ENCODE data around the gene TMEM270. TPM values are rescaled to one million over a fixed set of nuclear protein-coding genes. Genes with fewer than 3 reads are reported as not detected.

Gene TMEM270, protein sequence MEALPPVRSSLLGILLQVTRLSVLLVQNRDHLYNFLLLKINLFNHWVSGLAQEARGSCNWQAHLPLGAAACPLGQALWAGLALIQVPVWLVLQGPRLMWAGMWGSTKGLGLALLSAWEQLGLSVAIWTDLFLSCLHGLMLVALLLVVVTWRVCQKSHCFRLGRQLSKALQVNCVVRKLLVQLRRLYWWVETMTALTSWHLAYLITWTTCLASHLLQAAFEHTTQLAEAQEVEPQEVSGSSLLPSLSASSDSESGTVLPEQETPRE
- not detected in 2 replicates for total RNA-seq

DNA sequence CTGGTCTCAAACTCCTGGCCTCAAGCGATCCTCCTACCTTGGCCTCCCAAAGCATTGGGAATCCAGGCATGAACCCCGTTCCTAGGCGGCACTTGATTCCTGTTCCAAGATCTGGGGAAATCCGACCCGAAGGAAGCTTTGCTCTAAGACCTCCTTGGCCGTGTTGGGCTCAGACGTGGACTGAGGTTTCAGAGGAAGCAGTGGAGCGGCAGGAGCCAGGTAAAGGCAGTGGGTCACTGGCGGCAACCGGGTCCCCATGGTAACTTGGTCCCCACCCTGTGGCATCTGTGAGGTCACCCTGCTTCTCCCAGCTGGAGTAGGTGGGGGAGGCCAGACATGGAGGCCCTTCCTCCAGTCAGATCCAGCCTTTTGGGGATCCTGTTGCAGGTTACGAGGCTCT is at the start of gene TMEM270:
Gene TMEM270, plus strand, starts transcription at position 301 of the 400 bp plus-strand sequence. Its CDS starts 36 bp downstream, at position 337.

DNA sequence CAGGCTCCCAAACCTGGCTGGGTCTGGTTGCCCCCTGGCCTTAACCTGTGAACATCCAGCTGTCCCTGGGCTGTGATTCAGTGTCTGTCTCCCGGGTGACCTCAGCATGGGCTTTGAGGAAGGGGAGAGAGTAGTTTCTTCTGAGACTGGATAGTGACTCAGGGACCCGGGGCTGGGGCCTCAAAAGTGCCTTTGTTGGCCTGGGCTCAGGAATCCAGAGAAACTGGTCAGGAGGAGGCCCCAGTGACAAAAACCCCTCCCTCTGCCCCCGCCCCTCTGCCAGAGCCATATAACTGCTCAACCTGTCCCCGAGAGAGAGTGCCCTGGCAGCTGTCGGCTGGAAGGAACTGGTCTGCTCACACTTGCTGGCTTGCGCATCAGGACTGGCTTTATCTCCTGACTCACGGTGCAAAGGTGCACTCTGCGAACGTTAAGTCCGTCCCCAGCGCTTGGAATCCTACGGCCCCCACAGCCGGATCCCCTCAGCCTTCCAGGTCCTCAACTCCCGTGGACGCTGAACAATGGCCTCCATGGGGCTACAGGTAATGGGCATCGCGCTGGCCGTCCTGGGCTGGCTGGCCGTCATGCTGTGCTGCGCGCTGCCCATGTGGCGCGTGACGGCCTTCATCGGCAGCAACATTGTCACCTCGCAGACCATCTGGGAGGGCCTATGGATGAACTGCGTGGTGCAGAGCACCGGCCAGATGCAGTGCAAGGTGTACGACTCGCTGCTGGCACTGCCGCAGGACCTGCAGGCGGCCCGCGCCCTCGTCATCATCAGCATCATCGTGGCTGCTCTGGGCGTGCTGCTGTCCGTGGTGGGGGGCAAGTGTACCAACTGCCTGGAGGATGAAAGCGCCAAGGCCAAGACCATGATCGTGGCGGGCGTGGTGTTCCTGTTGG is 30.0 kb upstream of the TMEM270 start, which contains the start of gene CLDN4:
Gene CLDN4, plus strand, starts transcription at position 316 of the 903 bp plus-strand sequence. Its CDS starts 206 bp downstream, at position 522.

DNA sequence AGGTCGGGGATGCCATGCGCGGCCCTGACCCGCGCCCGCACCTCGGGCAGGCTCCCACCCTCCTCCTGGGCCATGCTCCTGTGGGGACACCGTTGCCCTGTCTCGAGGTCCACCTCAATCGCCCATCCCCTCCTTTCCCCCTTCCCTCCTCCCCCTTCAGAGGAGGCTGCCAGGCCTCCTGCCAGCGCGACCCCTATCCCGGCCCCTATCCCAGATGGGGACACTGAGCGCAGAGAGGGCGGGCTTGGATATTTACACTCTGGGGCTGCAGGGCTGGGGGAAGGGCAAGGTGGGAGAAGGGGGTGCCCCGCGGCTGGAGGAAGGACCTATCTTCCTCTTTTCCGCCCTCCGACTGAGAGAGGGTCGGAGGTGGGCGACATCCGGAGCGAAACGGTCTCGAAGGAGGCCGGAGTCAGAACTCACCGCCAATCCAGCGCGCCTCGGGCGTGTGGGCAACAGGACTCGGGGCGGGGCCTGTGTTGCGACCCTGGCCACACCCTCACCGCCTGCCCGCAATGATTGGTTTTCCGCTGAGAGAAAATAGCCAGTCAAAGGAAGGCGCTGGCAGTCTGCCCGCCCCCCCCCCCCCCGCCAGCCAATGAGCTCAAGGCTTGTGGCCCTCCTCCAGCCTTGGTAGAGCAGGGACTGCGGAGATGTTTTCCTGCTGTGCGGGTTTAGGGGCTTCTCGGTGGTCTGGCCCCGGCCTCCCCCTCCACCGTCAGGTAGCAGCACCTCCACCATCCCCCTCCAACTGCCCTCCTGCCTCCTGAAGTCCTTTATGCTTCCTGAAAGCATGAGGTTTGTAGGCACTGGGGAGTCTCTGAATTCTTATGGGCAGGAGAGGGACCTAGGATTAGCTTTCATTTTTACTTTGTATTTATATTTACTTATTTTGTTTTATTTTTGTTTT is 18.6 kb upstream of the TMEM270 start, which contains the start of gene METTL27:
Gene METTL27, minus strand, starts transcription at position 450 of the 910 bp plus-strand sequence. Its CDS starts 376 bp downstream, at position 74.

Other genes with a start within 250 kb of the TMEM270 start
- 0.03 and 0.39 TPM in 2 replicates for gene MLXIPL, start 236.6 kb upstream of the TMEM270 start, total RNA-seq
- 4.1 and 5.7 TPM in 2 replicates for gene VPS37D, start 193.3 kb upstream of the TMEM270 start, total RNA-seq
- 3.0 and 3.5 TPM in 2 replicates for gene DNAJC30, start 177.7 kb upstream of the TMEM270 start, total RNA-seq
- gene BUD23, start 177.6 kb upstream of the TMEM270 start, total RNA-seq = 37.6 and 43.0 TPM in 2 replicates
- 23.0 and 40.8 TPM in 2 replicates for gene STX1A, start 141.5 kb upstream of the TMEM270 start, total RNA-seq
- gene ABHD11, start 122.4 kb upstream of the TMEM270 start, total RNA-seq = 6.5 and 7.5 TPM in 2 replicates
- not detected in 2 replicates for gene CLDN3, start 90.9 kb upstream of the TMEM270 start, total RNA-seq
- 0.26 TPM in 2 replicates for gene CLDN4, start 30.2 kb upstream of the TMEM270 start, total RNA-seq
- 1.9 and 2.9 TPM in 2 replicates for gene METTL27, start 18.6 kb upstream of the TMEM270 start, total RNA-seq
- gene ELN, start 167.0 kb downstream of the TMEM270 start, total RNA-seq = 82.6 and 158 TPM in 2 replicates
- 22.2 and 44.8 TPM in 2 replicates for gene LIMK1, start 222.6 kb downstream of the TMEM270 start, total RNA-seq